LNCAP (cell line): ENCODE measurements around the gene ESF1.

Source experiments
- TF ChIP-seq, protein P1 (sequence below): fragments of 450-650 bp; IDR thresholded peaks from 2 replicates; pipeline ENCODE4 v1.5.1; 2017; ENCODE audit warnings: mild to moderate bottlenecking

ESF1 gene

DNA sequence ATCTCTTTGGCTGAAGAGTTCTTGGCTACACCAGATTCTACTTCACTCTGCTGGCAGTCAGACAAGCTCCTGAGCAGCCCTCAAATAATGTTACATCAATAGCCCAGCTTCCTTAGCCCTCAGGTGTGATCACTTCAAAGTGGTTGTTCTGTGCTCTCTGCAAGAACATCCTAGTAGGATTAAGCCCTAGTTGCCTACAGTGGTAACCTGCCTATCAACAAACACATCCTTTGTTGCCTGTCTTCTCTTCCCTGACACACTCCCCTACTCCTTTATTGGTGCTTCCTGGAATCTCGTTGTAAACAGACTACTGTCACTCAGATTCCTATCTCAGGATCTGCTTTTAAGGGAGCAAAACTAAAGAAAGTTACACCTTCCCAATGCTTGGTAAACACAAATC lies 100.9 kb downstream of the ESF1 start:
- TF ChIP-seq, protein P1, sequence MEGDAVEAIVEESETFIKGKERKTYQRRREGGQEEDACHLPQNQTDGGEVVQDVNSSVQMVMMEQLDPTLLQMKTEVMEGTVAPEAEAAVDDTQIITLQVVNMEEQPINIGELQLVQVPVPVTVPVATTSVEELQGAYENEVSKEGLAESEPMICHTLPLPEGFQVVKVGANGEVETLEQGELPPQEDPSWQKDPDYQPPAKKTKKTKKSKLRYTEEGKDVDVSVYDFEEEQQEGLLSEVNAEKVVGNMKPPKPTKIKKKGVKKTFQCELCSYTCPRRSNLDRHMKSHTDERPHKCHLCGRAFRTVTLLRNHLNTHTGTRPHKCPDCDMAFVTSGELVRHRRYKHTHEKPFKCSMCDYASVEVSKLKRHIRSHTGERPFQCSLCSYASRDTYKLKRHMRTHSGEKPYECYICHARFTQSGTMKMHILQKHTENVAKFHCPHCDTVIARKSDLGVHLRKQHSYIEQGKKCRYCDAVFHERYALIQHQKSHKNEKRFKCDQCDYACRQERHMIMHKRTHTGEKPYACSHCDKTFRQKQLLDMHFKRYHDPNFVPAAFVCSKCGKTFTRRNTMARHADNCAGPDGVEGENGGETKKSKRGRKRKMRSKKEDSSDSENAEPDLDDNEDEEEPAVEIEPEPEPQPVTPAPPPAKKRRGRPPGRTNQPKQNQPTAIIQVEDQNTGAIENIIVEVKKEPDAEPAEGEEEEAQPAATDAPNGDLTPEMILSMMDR, result no peak

DNA sequence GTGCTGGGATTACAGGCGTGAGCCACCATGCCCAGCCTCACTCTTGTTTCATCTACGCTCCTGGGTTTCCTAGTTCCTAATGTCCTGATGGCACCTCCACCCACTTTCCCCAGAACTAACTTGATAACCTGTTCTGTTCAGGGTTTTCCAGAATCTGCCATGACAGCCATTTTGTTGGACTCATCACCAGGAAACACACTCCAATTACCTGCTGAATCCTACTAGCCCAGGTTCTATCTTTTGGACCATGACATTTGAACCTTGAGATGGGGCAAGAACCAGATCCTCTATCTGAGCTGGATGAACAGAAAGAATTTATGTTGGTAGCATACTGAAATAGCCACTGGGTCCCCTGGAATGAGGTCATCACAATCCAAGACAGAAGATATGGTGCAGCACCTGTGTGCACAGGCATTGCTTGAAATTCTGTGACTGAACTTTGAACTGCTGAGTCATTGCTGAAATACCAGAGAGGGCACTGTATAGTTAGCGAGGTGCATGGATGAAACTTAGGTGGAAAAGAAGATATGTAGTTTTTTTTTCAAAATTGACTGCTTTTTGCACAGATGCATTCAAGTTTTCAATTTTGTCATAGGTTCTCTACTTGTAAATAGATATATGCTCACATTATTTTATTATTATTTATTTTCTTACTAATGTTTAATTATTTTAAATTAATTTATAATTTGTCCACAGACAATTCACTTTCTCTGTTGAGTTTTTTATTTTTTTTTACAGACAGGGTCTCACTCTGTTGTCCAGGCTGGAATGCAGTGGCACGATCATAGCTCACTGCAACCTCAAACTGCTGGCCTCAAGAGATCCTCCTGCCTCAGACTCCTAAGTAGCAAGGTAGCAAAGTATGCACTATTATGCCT lies 103.2 kb downstream of the ESF1 start:
- TF ChIP-seq, protein P1, result no peak

- TF ChIP-seq, protein P1, result no peak
Observed at GRCh38 chr20:13678944-13679343, 105.8 kb downstream of the ESF1 start.

DNA sequence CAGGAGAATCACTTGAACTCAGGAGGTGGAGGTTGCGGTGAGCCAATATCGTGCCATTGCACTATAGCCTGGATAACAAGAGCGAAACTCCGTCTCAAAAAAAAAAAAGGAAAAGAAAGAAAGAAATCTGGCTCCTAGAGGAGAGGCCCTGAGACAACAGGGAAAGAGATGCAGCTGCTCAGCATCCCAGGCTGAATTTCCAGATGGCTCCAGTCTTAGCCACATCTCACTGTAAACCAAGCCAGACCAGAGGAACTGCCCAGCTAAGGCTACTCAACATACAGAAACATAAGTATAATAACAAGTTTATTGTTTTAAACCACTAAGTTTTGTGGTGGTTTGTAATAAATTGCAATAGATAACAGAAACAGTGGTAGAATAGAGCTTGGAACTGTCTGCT lies 107.5 kb downstream of the ESF1 start:
- TF ChIP-seq, protein P1, result no peak

DNA sequence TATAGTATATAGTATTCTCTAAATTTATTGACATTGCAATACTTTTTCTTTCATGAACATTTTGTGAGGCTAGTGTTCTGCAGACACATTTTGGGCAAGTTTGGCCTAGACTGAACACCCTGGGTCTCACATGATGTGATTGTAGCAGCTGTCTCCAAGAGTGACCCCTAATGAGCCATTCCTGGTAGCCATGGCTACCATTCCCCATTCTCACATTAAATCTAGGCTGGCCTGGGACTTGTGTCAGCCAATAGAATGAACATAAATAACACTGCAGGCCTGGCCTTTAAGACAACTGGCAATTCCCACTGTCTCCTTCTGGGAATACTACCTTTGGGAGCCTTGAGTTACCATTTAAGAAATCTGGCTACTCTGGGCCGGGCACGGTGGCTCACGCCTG lies 108.0 kb downstream of the ESF1 start:
- TF ChIP-seq, protein P1, result no peak

- TF ChIP-seq, protein P1, result no peak
Observed at GRCh38 chr20:13672690-13673089, 112.0 kb downstream of the ESF1 start.

- TF ChIP-seq, protein P1, result no peak
Observed at GRCh38 chr20:13671916-13672378, 112.8 kb downstream of the ESF1 start.
